B cell (primary cell): ENCODE measurements around the gene IL12RB1. TPM values are rescaled to one million over a fixed set of nuclear protein-coding genes. Genes with fewer than 3 reads are reported as not detected.

ENCODE experiments used
- ATAC-seq: fragments of 200-7000 bp; cut with Tn5 transposase; one replicate; pipeline ENCODE4 v1.10.0; 2021; ENCODE audit warnings: low read depth, mild to moderate bottlenecking, moderate number of reproducible peaks, moderate library complexity
- CTCF ChIA-PET: fragments of 350-600 bp; sonication (Branson Sonifier 250); formaldehyde crosslinking; loops from one replicate; lab custom pipeline; 2021; ENCODE audit warnings: antibody characterized with exemption, inconsistent platforms; lab: Charles Lee
- POLR2A ChIA-PET: fragments of 350-600 bp; sonication (Branson Sonifier 250); formaldehyde crosslinking; loops from one replicate; lab custom pipeline; 2021; ENCODE audit warnings: antibody characterized with exemption; lab: Charles Lee
- DNase-seq: peaks from one replicate; pipeline ENCODE4 v3.0.0; 2013
- H2AFZ ChIP-seq: 2 replicates; pipeline ENCODE4 v1.6.1; 2012; ENCODE audit warnings: mild to moderate bottlenecking, low read depth, low read length; ENCODE audit not compliant: insufficient read depth, poor library complexity, severe bottlenecking
- H3K27ac ChIP-seq, 2 donors: 1 replicate in 1 of 2; 2 replicates in 1 of 2; pipeline ENCODE4 v1.5.1; 2012 to 2013; ENCODE audit warnings: low read length in 2 of 2, mild to moderate bottlenecking in 2 of 2, moderate library complexity in 1 of 2
- H3K27me3 ChIP-seq, 4 experiments: fragments of 200-600 bp in 1 of 4; sonication (generic) in 1 of 4; replicated peaks in 1 of 4; 1 replicate in 2 of 4; 2 replicates in 2 of 4; pipeline versions ENCODE4 v1.6.1 to v1.7.0; 2013 to 2016; ENCODE audit warnings: low read length in 3 of 4, mild to moderate bottlenecking in 2 of 4, mixed read lengths in 1 of 4, moderate library complexity in 1 of 4; ENCODE audit not compliant: insufficient read depth in 4 of 4, control insufficient read depth in 3 of 4; ENCODE audit errors: control extremely low read depth in 1 of 4
- H3K36me3 ChIP-seq, 2 experiments: replicated peaks in 1 of 2; 1 replicate in 1 of 2; 2 replicates in 1 of 2; pipeline versions ENCODE4 v1.6.1 to v1.7.1; 2013; ENCODE audit warnings: low read length in 1 of 2; ENCODE audit not compliant: insufficient read depth in 2 of 2, control insufficient read depth in 1 of 2; ENCODE audit errors: control extremely low read depth in 1 of 2, extremely low read depth in 1 of 2
- H3K4me1 ChIP-seq, 2 donors: fragments of 200-600 bp in 1 of 2; sonication (generic) in 1 of 2; 1 replicate in 1 of 2; 2 replicates in 1 of 2; pipeline versions ENCODE4 v1.5.1 to v1.6.1; 2013 to 2017; ENCODE audit warnings: low read length in 2 of 2; ENCODE audit not compliant: control insufficient read depth in 2 of 2, insufficient read depth in 2 of 2
- H3K4me2 ChIP-seq: replicated peaks from 2 replicates; pipeline ENCODE3; 2012; ENCODE audit warnings: mild to moderate bottlenecking, low read depth, low read length; ENCODE audit not compliant: poor library complexity, severe bottlenecking
- H3K4me3 ChIP-seq, 5 experiments: fragments of 200-600 bp in 1 of 5; sonication (generic) in 1 of 5; 1 replicate in 3 of 5; 2 replicates in 2 of 5; pipeline versions ENCODE4 v1.5.1 to v1.7.0; 2011 to 2016; ENCODE audit warnings: low read length in 4 of 5, mild to moderate bottlenecking in 4 of 5, low read depth in 2 of 5, control low read depth in 1 of 5, moderate library complexity in 1 of 5; ENCODE audit not compliant: insufficient read depth in 1 of 5; ENCODE audit errors: control extremely low read depth in 1 of 5, extremely low read depth in 1 of 5
- H3K79me2 ChIP-seq: fragments of 200-600 bp; sonication (generic); one replicate; pipeline ENCODE4 v1.6.0; 2016; ENCODE audit warnings: low read length; ENCODE audit not compliant: control insufficient read depth, insufficient read depth
- H3K9ac ChIP-seq: fragments of 200-600 bp; sonication (generic); 2 replicates; pipeline ENCODE4 v1.6.1; 2017; ENCODE audit warnings: mild to moderate bottlenecking, low read length, moderate library complexity
- H3K9me3 ChIP-seq, 3 donors: one replicate each; pipeline versions ENCODE4 v1.6.1 to v1.7.1; 2013; ENCODE audit warnings: low read length in 2 of 3; ENCODE audit not compliant: control insufficient read depth in 2 of 3, insufficient read depth in 1 of 3; ENCODE audit errors: control extremely low read depth in 1 of 3
- H4K20me1 ChIP-seq: 2 replicates; pipeline ENCODE4 v1.6.0; 2012; ENCODE audit warnings: mild to moderate bottlenecking, low read length; ENCODE audit not compliant: insufficient read depth, control insufficient read depth, poor library complexity, severe bottlenecking
- H3K27ac Mint-ChIP-seq: one replicate; pipeline ENCODE4 v1.8.0; 2021; ENCODE audit warnings: mixed read lengths
- H3K27me3 Mint-ChIP-seq: one replicate; pipeline ENCODE4 v1.8.0; 2021; ENCODE audit warnings: mixed read lengths
- H3K4me1 Mint-ChIP-seq: one replicate; pipeline ENCODE4 v1.8.0; 2021; ENCODE audit warnings: mixed read lengths
- H3K4me3 Mint-ChIP-seq: one replicate; pipeline ENCODE4 v1.8.0; 2021; ENCODE audit warnings: mixed read lengths
- H3K9me3 Mint-ChIP-seq: one replicate; pipeline ENCODE4 v1.8.0; 2022; ENCODE audit warnings: mixed read lengths; ENCODE audit not compliant: insufficient read depth
- CTCF ChIP-seq: fragments of 200-600 bp; IDR thresholded peaks from one replicate; pipeline ENCODE4 v1.8.0; 2022; ENCODE audit warnings: antibody characterized with exemption, mild to moderate bottlenecking
- EZH2 ChIP-seq: IDR thresholded peaks from 2 replicates; pipeline ENCODE4 v1.6.1; 2012; ENCODE audit warnings: borderline replicate concordance, low read depth, mild to moderate bottlenecking, moderate library complexity, low read length; ENCODE audit not compliant: insufficient read depth, poor library complexity, severe bottlenecking
- WGBS: methylation state at CpG from one replicate; pipeline ENCODE4 v1.1.5; 2013; ENCODE audit warnings: missing lambda C conversion rate; ENCODE audit not compliant: insufficient coverage; 5-methylcytosine and 5-hydroxymethylcytosine counted together
- intact Hi-C: fragments of 100-400 bp; cut with micrococcal nuclease; formaldehyde crosslinking; loops from one replicate; pipeline ENCODE4 v1.10.0; 2022
- polyA plus RNA-seq: library from polyadenylated mRNA; depleted of rRNA; stranded (reverse); fragments of >200 nt; gene quantifications from 2 replicates; pipeline ENCODE4 v1.2.3, GENCODE V29; 2012
- total RNA-seq, 2 donors: library from RNA; stranded (reverse); fragments of 120-200 nt in 1 of 2; gene quantifications; 1 replicate in 1 of 2; 2 replicates in 1 of 2; pipeline versions ENCODE4 v1.2.3 to v1.2.4, GENCODE V29; 2013 to 2022

IL12RB1 gene
- total and polyA plus RNA-seq, 2 donors (not counting 1 experiment from before 2014, with no cell fraction given) = 18.8 to 24.5 TPM

GRCh38 chr19:18016209-18016910 is 70.4 kb downstream of the IL12RB1 start:
- Mint-ChIP-seq H3K4me3 (no peak overlapping the region), H3K4me1 (peaks cover 64% of the 10 kb centered on the region), H3K27me3 (no peaks in the 10 kb centered on the region), H3K27ac (peak overlapping the region; percentile 89), H3K9me3 (no peaks in the 10 kb centered on the region)
- WGBS = 86% methylated on average over 9 of the region's 14 CpGs
- TF ChIP-seq CTCF (no peak), EZH2 (no peak)
- Histone ChIP-seq H3K9ac (no peak overlapping the region), H3K79me2 (no peaks in the 10 kb centered on the region), H3K27ac (peak overlapping the region in 1 of 2 donors; percentile 72), H3K4me2 (no peak overlapping the region), H2AFZ (no peak overlapping the region), H4K20me1 (peaks cover 15% of the 10 kb centered on the region), H3K27me3 (no peaks in the 10 kb centered on the region), H3K9me3 (no peaks in the 10 kb centered on the region), H3K4me3 (no peak overlapping the region), H3K36me3 (peaks cover 10 to 31% of the 10 kb centered on the region in 2 experiments), H3K4me1 (peaks cover 17 to 41% of the 10 kb centered on the region in 2 donors)
- POLR2A ChIA-PET = interaction anchor here (0.8 to 10.2 kb wide), 6 partner anchors 5 to 40 kb away, joined by 3 to 137 read pairs (median 14); partner anchors contain the start of gene ARRDC2
- intact Hi-C loops = no loop called here
- CTCF ChIA-PET = interaction anchor here (0.8 to 23.7 kb wide), 4 partner anchors 8 to 44 kb away, joined by 3 to 345 read pairs (median 15); partner anchors contain the start of gene ARRDC2
- DNase-seq = peak; percentile 58
- ATAC-seq = peak; percentile 14

- H3K9me3 Mint-ChIP-seq = no peaks in the 10 kb centered on the region
- peak overlapping the region in 1 of 2 donors; percentile 56 for H3K27ac ChIP-seq
- H3K4me3 Mint-ChIP-seq = peak overlapping the region; percentile 53
- TF ChIP-seq CTCF (no peak), EZH2 (no peak)
- no peak for ATAC-seq
- no peak overlapping the region for H2AFZ ChIP-seq
- ChIA-PET POLR2A (interaction anchor here (5.5 to 10.2 kb wide), 2 partner anchors 8 to 30 kb away, joined by 45 to 137 read pairs; no protein-coding TSS in a partner anchor), CTCF (interaction anchor here (23.7 kb wide), 1 partner anchor 46 kb away, joined by 345 read pairs; no protein-coding TSS in a partner anchor)
- H3K4me1 ChIP-seq = peaks cover 9 to 34% of the 10 kb centered on the region in 2 donors
- peak overlapping the region; percentile 88 for H3K27ac Mint-ChIP-seq
- H3K4me2 ChIP-seq = no peak overlapping the region
- no peak overlapping the region for H3K4me3 ChIP-seq
- H3K9ac ChIP-seq = no peak overlapping the region
- H3K9me3 ChIP-seq = no peaks in the 10 kb centered on the region
- H3K36me3 ChIP-seq = peaks cover 10 to 51% of the 10 kb centered on the region in 2 experiments
- WGBS = 95% methylated on average over 3 of the region's 6 CpGs
- intact Hi-C loops = no loop called here
- no peaks in the 10 kb centered on the region for H3K27me3 Mint-ChIP-seq
- DNase-seq = peak; percentile 31
- no peaks in the 10 kb centered on the region for H3K27me3 ChIP-seq
- peaks cover 28% of the 10 kb centered on the region for H4K20me1 ChIP-seq
- peaks cover 57% of the 10 kb centered on the region for H3K4me1 Mint-ChIP-seq
- peaks cover 13% of the 10 kb centered on the region for H3K79me2 ChIP-seq
Observed at GRCh38 chr19:18014197-18014596, 72.5 kb downstream of the IL12RB1 start.
